ENCODE data around the gene MLLT11. TPM values are rescaled to one million over a fixed set of nuclear protein-coding genes. Genes with fewer than 3 reads are reported as not detected.

MLLT11 gene
- total and polyA plus RNA-seq, 7 donors, result 1.2 to 35.8 (median 4.0) TPM

DNA sequence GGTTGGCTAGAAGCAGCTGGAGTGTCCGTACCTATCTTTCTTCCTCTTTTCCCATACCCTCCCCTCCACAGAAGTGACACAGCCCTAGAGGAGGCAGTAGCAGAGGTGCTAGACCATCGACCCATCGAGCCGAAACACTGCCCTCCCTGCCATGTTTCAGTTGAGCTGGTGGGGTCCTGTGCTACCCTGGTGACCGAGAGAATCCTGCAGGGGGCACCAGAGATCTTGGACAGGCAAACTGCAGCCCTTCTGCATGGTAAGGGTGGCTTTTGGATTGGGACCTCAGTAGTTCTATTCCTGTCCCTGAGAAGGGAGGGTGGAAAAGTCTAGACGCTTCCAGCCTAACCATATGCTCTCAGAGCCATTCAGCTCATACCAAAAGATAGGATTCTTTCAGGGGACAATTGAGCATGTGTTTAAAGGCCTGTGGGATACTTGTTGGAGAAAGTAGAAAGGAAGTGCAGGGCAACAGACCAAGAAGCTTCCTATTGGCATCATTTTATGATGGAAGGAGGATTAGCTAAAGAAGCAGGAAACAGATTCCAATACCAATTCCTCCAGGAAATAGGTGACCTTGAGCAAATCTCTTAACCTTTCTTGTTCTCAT, 35.6 kb upstream of the MLLT11 start:
- ATAC-seq (peak; percentile 83 to 96 (median 86)), DNase-seq (peak; percentile 77 to 89)
- H3K4me3 ChIP-seq, result no peak overlapping the region
- TF ChIP-seq, protein P1, sequence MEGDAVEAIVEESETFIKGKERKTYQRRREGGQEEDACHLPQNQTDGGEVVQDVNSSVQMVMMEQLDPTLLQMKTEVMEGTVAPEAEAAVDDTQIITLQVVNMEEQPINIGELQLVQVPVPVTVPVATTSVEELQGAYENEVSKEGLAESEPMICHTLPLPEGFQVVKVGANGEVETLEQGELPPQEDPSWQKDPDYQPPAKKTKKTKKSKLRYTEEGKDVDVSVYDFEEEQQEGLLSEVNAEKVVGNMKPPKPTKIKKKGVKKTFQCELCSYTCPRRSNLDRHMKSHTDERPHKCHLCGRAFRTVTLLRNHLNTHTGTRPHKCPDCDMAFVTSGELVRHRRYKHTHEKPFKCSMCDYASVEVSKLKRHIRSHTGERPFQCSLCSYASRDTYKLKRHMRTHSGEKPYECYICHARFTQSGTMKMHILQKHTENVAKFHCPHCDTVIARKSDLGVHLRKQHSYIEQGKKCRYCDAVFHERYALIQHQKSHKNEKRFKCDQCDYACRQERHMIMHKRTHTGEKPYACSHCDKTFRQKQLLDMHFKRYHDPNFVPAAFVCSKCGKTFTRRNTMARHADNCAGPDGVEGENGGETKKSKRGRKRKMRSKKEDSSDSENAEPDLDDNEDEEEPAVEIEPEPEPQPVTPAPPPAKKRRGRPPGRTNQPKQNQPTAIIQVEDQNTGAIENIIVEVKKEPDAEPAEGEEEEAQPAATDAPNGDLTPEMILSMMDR (IDR thresholded peaks at IDR 0.05), result peak; percentile 73
- H3K4me1 ChIP-seq, result peaks cover 30% of the 10 kb centered on the region
- H3K27ac ChIP-seq, result peak overlapping the region; percentile 92
- intact Hi-C loops (cut with DNase I), result loop anchor here (5.0 kb wide), 3 partner anchors 33 to 133 kb away; partner anchors contain the start of genes TNFAIP8L2 (in 2 of the 2), CDC42SE1 (in 1 of the 2) and MLLT11 (in 1 of the 2)
- peaks cover 8 to 57% of the 10 kb centered on the region in 2 donors for H3K36me3 ChIP-seq (ENCODE audit: insufficient read depth in 1 of 2, low read depth in 1 of 2)
- no peaks in the 10 kb centered on the region for H3K27me3 ChIP-seq (ENCODE audit: insufficient read depth in 3 of 3, low read length in 2 of 3)
- no peaks in the 10 kb centered on the region for H3K9me3 ChIP-seq
- 18 to 30% (median 27%) methylated on average over 6 of the region's 6 CpGs for WGBS, 3 donors

DNA sequence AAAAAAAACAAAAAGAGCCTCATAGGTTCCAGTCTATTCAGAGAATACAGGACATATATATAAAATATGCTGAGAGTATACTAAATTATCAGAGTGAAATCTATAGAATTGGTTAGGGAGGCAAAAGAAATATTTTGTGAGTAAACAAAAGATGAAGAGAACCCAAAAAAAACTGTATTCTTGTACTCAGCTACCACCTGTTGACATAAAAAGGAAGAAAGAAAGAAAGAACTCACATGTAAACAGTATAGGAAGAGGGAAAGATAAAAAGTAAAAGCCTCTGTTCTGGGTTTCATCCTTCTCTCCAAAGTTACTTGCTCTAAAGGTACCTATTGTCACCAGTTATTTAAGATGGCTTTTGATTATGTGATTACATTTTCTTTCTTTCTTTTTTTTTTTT, 33.7 kb upstream of the MLLT11 start:
- no peak overlapping the region for H3K4me3 ChIP-seq
- H3K9me3 ChIP-seq, result no peaks in the 10 kb centered on the region
- H3K27ac ChIP-seq, result no peak overlapping the region
- ATAC-seq (no peak), DNase-seq (no peak)
- H3K27me3 ChIP-seq (ENCODE audit: insufficient read depth in 3 of 3, low read length in 2 of 3), result no peaks in the 10 kb centered on the region
- H3K36me3 ChIP-seq (ENCODE audit: insufficient read depth in 1 of 2, low read depth in 1 of 2), result peaks cover 15 to 63% of the 10 kb centered on the region in 2 donors
- TF ChIP-seq, protein P1 (IDR thresholded peaks at IDR 0.05), result no peak
- H3K4me1 ChIP-seq, result peaks cover 30% of the 10 kb centered on the region
- intact Hi-C loops (cut with DNase I), result loop anchor here (5.0 kb wide), 2 partner anchors 36 to 131 kb away; partner anchors contain the start of genes TNFAIP8L2 (in 2 of the 2) and MLLT11 (in 1 of the 2)

DNA sequence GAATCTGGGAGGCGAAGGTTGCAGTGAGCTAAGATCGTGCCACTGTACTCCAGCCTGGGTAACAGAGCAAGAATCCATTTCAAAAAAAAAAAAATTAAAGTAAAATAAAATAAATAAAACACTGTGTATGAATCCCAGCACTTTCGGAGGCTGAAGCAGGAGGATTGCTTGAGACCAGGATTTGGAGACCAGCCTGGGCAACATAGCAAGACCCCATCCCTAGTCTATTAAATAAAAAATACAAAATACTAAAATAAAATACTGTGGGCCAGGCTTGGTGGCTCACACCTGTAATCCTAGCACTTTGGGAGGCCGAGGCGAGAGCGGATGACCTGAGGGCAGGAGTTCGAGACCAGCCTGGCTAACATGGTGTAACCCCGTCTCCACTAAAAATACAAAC, 28.0 kb upstream of the MLLT11 start:
- Histone ChIP-seq H3K36me3 (ENCODE audit: insufficient read depth in 1 of 2, low read depth in 1 of 2) (peaks cover 14 to 79% of the 10 kb centered on the region in 2 donors), H3K9me3 (no peaks in the 10 kb centered on the region), H3K4me3 (no peak overlapping the region), H3K27me3 (ENCODE audit: insufficient read depth in 3 of 3, low read length in 2 of 3) (no peaks in the 10 kb centered on the region), H3K4me1 (peaks cover under 1% of the 10 kb centered on the region), H3K27ac (no peak overlapping the region)
- DNase-seq, result no peak
- intact Hi-C loops (cut with DNase I), result no loop called here
- WGBS, 3 donors, result 98 to 99% (median 98%) methylated on average over 8 of the region's 8 CpGs
- TF ChIP-seq, protein P1 (IDR thresholded peaks at IDR 0.05), result no peak
- ATAC-seq, result no peak

DNA sequence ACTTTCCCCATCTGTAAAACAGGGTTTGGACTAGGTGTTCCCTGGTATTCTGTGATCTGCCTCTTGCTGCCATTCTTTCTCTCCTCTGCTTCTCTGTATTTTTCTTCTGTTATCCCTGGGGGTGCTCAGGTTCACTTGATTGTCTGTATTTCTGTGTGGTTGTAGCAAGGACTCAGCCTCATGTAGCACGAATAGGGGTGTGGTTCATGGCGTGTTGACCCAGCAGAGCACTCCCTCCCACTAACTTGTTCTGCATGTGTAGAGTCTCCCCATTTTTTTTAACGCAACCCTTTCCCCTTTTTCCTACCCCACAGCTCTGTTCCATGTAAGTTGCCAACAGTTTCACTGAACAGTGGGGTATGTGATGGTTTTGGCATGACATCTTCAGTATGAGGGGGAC, 25.0 kb upstream of the MLLT11 start:
- TF ChIP-seq, protein P1 (IDR thresholded peaks at IDR 0.05), result no peak
- ATAC-seq, result no peak
- intact Hi-C loops (cut with DNase I), result no loop called here
- Histone ChIP-seq H3K27ac (no peak overlapping the region), H3K4me3 (no peak overlapping the region), H3K4me1 (no peaks in the 10 kb centered on the region), H3K36me3 (ENCODE audit: insufficient read depth in 1 of 2, low read depth in 1 of 2) (peaks cover 9 to 52% of the 10 kb centered on the region in 2 donors), H3K9me3 (no peaks in the 10 kb centered on the region), H3K27me3 (ENCODE audit: insufficient read depth in 3 of 3, low read length in 2 of 3) (no peaks in the 10 kb centered on the region)
- no peak for DNase-seq
- 87 to 96% (median 89%) methylated on average over 3 of the region's 3 CpGs for WGBS, 3 donors

DNA sequence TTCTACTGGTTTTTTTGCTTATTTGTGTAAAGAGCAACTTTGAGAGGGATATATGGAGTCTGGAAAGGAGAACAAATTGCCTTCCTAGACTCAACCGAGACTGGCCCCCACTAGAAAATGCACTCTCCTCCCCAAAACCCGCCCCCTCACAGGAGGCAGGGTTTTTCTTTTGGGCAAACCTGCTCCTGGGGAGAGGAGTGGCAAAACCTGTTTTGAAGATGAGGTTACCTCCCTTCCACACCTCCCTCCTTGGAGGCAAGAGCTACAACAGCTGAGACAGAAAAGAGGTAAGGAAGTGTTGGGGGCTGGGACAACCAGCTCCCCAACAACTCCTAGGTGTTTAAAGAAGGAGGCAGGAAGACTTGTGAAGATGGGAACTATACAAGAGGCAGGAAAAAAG, 23.8 kb upstream of the MLLT11 start, which contains the start of gene BNIPL:
BNIPL (plus strand) TSS at position 231 of the 400 bp plus-strand sequence; CDS start at position 371, 140 bp downstream.
- Histone ChIP-seq H3K36me3 (ENCODE audit: insufficient read depth in 1 of 2, low read depth in 1 of 2) (peaks cover 3 to 40% of the 10 kb centered on the region in 2 donors), H3K27ac (no peak within 1 kb of the TSS), H3K9me3 (no peaks in the 10 kb centered on the region), H3K4me1 (no peaks in the 10 kb centered on the region), H3K27me3 (ENCODE audit: insufficient read depth in 3 of 3, low read length in 2 of 3) (no peaks in the 10 kb centered on the region), H3K4me3 (no peak within 1 kb of the TSS)
- no peak for DNase-seq
- 50 to 70% (median 70%) methylated on average over 2 of the region's 2 CpGs for WGBS, 3 donors
- TF ChIP-seq, protein P1 (IDR thresholded peaks at IDR 0.05), result no peak
- intact Hi-C loops (cut with DNase I), result no loop called here
- no peak for ATAC-seq
